ENCODE results near the gene FAF2. TPM values are rescaled to one million over a fixed set of nuclear protein-coding genes. Genes with fewer than 3 reads are reported as not detected.

Gene FAF2
- total and polyA plus RNA-seq, 4 donors, result 12.7 to 28.3 (median 16.5) TPM

GRCh38 chr5:176525677-176526076 is 77.5 kb downstream of the FAF2 start:
- H3K9me3 ChIP-seq (ENCODE audit: control insufficient read depth in 4 of 4, low read length in 3 of 4), result no peaks in the 10 kb centered on the region
- peaks cover 0 to 31% (median 21%) of the 10 kb centered on the region in 4 donors for H3K36me3 ChIP-seq (ENCODE audit: control insufficient read depth in 4 of 4, insufficient read depth in 3 of 4, low read depth in 1 of 4, low read length in 3 of 4)
- H3K27ac ChIP-seq (ENCODE audit: low read depth in 1 of 2, low read length in 2 of 2), result no peak overlapping the region
- no peaks in the 10 kb centered on the region for H3K4me1 ChIP-seq (ENCODE audit: control insufficient read depth in 4 of 4, insufficient read depth in 4 of 4, low read length in 3 of 4)
- no peak for DNase-seq (ENCODE audit: low spot score)
- WGBS, result 96% methylated on average over 9 of the region's 9 CpGs
- TF ChIP-seq ATF3 (IDR thresholded peaks at IDR 0.05) (no peak), TAF1 (conservative IDR thresholded peaks at IDR 0.05) (no peak), HNF4G (IDR thresholded peaks at IDR 0.05) (no peak), HNF4A (conservative IDR thresholded peaks at IDR 0.05) (no peak), GABPA (IDR thresholded peaks at IDR 0.05 in 1 of 2, conservative IDR thresholded peaks at IDR 0.05 in 1 of 2) (no peak), EGR1 (IDR thresholded peaks at IDR 0.05; ENCODE audit: low read depth in 2 of 2) (no peak), NR2F2 (IDR thresholded peaks at IDR 0.05) (no peak), SP1 (IDR thresholded peaks at IDR 0.05) (no peak), JUND (IDR thresholded peaks at IDR 0.05) (no peak), ZBTB33 (IDR thresholded peaks at IDR 0.05) (no peak), YY1 (IDR thresholded peaks at IDR 0.05) (no peak), MAX (IDR thresholded peaks at IDR 0.05) (no peak), FOXA1 (IDR thresholded peaks at IDR 0.05) (no peak), RAD21 (IDR thresholded peaks at IDR 0.05) (no peak), RXRA (IDR thresholded peaks at IDR 0.05) (no peak), FOXA2 (IDR thresholded peaks at IDR 0.05) (no peak)
- TF ChIP-seq, protein P1, sequence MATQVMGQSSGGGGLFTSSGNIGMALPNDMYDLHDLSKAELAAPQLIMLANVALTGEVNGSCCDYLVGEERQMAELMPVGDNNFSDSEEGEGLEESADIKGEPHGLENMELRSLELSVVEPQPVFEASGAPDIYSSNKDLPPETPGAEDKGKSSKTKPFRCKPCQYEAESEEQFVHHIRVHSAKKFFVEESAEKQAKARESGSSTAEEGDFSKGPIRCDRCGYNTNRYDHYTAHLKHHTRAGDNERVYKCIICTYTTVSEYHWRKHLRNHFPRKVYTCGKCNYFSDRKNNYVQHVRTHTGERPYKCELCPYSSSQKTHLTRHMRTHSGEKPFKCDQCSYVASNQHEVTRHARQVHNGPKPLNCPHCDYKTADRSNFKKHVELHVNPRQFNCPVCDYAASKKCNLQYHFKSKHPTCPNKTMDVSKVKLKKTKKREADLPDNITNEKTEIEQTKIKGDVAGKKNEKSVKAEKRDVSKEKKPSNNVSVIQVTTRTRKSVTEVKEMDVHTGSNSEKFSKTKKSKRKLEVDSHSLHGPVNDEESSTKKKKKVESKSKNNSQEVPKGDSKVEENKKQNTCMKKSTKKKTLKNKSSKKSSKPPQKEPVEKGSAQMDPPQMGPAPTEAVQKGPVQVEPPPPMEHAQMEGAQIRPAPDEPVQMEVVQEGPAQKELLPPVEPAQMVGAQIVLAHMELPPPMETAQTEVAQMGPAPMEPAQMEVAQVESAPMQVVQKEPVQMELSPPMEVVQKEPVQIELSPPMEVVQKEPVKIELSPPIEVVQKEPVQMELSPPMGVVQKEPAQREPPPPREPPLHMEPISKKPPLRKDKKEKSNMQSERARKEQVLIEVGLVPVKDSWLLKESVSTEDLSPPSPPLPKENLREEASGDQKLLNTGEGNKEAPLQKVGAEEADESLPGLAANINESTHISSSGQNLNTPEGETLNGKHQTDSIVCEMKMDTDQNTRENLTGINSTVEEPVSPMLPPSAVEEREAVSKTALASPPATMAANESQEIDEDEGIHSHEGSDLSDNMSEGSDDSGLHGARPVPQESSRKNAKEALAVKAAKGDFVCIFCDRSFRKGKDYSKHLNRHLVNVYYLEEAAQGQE (IDR thresholded peaks at IDR 0.05), result no peak
- TF ChIP-seq, protein P2, sequence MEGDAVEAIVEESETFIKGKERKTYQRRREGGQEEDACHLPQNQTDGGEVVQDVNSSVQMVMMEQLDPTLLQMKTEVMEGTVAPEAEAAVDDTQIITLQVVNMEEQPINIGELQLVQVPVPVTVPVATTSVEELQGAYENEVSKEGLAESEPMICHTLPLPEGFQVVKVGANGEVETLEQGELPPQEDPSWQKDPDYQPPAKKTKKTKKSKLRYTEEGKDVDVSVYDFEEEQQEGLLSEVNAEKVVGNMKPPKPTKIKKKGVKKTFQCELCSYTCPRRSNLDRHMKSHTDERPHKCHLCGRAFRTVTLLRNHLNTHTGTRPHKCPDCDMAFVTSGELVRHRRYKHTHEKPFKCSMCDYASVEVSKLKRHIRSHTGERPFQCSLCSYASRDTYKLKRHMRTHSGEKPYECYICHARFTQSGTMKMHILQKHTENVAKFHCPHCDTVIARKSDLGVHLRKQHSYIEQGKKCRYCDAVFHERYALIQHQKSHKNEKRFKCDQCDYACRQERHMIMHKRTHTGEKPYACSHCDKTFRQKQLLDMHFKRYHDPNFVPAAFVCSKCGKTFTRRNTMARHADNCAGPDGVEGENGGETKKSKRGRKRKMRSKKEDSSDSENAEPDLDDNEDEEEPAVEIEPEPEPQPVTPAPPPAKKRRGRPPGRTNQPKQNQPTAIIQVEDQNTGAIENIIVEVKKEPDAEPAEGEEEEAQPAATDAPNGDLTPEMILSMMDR (IDR thresholded peaks at IDR 0.05; ENCODE audit: low read depth, low read length, missing input control), result no peak
- H3K27me3 ChIP-seq (ENCODE audit: control insufficient read depth in 4 of 4, insufficient read depth in 4 of 4, low read length in 3 of 4), result no peaks in the 10 kb centered on the region
- H3K9ac ChIP-seq (ENCODE audit: low read depth in 1 of 2, low read length in 2 of 2), result no peak overlapping the region
- no peak overlapping the region for H3K4me3 ChIP-seq (ENCODE audit: low read depth in 1 of 3, low read length in 3 of 3)

Data from liver (tissue), 9 donors.